H1 (cell line): Measurements from ENCODE around the gene MVK. TPM values are rescaled to one million over a fixed set of nuclear protein-coding genes. Genes with fewer than 3 reads are reported as not detected.

ENCODE experiments used
- GABPA ChIP-seq: IDR thresholded peaks from 2 replicates; pipeline ENCODE4 v1.6.1; 2011; ENCODE audit warnings: mild to moderate bottlenecking, low read length, moderate library complexity, borderline replicate concordance; ENCODE audit not compliant: insufficient read depth
- polyA plus RNA-seq, 7 experiments: library from polyadenylated mRNA; depleted of rRNA in 3 of 7; stranded (reverse) in 5 of 7; unstranded in 2 of 7; fragments of >200 nt in 5 of 7; fragments of 200-250 nt in 2 of 7; gene quantifications; 1 replicate in 5 of 7; 2 replicates in 1 of 7; 4 replicates in 1 of 7; pipeline versions ENCODE4 v1.2.1 to v1.2.3, GENCODE V29; 2011 to 2013; ENCODE audit warnings: missing spikeins in 2 of 7, mixed read lengths in 2 of 7
- total RNA-seq: library from RNA; stranded (reverse); fragmentation: NEBNext Ultra II Directional; extraction: Animal tissue kit (Norgen Biotek cat#: 25700); gene quantifications from 2 replicates; pipeline ENCODE4 v1.2.1, GENCODE V29; 2021
- TF ChIP-seq, protein P1 (sequence below): fragments of 300-600 bp; sonication (generic); IDR thresholded peaks from 2 replicates; pipeline ENCODE4 v1.7.1; 2012; ENCODE audit warnings: low read length, moderate library complexity, mild to moderate bottlenecking, inconsistent platforms; ENCODE audit not compliant: insufficient replicate concordance
- TF ChIP-seq, protein P2 (sequence below): IDR thresholded peaks from 2 replicates; pipeline ENCODE4 v1.6.1; 2012; ENCODE audit warnings: inconsistent platforms

MVK gene
- total and polyA plus RNA-seq, 2 of the 8 experiments (the other 6 are each of a cell fraction or from before 2014, with no cell fraction given), result 15.7 to 20.9 TPM

DNA sequence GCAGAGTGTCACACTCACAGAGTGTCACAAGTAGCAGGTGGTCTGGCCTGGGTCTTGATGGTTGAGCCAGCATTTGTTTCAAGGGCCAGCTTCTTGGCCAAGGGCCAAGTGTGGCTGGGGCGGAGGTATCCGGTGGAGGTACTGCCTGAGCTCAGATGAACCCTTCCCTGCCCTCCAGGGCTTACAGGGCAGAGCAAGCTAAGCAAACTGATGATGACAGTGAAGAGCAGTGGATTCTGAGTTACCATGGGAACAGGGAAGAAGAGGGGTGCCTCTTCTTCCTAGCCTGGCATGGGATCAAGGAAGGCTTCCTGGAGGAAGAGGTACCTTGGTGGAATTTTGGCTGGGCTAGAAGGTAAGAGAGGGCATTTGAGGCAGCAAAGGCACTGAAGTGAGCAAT lies 35.7 kb downstream of the MVK start (continued):
- TF ChIP-seq, protein P1, sequence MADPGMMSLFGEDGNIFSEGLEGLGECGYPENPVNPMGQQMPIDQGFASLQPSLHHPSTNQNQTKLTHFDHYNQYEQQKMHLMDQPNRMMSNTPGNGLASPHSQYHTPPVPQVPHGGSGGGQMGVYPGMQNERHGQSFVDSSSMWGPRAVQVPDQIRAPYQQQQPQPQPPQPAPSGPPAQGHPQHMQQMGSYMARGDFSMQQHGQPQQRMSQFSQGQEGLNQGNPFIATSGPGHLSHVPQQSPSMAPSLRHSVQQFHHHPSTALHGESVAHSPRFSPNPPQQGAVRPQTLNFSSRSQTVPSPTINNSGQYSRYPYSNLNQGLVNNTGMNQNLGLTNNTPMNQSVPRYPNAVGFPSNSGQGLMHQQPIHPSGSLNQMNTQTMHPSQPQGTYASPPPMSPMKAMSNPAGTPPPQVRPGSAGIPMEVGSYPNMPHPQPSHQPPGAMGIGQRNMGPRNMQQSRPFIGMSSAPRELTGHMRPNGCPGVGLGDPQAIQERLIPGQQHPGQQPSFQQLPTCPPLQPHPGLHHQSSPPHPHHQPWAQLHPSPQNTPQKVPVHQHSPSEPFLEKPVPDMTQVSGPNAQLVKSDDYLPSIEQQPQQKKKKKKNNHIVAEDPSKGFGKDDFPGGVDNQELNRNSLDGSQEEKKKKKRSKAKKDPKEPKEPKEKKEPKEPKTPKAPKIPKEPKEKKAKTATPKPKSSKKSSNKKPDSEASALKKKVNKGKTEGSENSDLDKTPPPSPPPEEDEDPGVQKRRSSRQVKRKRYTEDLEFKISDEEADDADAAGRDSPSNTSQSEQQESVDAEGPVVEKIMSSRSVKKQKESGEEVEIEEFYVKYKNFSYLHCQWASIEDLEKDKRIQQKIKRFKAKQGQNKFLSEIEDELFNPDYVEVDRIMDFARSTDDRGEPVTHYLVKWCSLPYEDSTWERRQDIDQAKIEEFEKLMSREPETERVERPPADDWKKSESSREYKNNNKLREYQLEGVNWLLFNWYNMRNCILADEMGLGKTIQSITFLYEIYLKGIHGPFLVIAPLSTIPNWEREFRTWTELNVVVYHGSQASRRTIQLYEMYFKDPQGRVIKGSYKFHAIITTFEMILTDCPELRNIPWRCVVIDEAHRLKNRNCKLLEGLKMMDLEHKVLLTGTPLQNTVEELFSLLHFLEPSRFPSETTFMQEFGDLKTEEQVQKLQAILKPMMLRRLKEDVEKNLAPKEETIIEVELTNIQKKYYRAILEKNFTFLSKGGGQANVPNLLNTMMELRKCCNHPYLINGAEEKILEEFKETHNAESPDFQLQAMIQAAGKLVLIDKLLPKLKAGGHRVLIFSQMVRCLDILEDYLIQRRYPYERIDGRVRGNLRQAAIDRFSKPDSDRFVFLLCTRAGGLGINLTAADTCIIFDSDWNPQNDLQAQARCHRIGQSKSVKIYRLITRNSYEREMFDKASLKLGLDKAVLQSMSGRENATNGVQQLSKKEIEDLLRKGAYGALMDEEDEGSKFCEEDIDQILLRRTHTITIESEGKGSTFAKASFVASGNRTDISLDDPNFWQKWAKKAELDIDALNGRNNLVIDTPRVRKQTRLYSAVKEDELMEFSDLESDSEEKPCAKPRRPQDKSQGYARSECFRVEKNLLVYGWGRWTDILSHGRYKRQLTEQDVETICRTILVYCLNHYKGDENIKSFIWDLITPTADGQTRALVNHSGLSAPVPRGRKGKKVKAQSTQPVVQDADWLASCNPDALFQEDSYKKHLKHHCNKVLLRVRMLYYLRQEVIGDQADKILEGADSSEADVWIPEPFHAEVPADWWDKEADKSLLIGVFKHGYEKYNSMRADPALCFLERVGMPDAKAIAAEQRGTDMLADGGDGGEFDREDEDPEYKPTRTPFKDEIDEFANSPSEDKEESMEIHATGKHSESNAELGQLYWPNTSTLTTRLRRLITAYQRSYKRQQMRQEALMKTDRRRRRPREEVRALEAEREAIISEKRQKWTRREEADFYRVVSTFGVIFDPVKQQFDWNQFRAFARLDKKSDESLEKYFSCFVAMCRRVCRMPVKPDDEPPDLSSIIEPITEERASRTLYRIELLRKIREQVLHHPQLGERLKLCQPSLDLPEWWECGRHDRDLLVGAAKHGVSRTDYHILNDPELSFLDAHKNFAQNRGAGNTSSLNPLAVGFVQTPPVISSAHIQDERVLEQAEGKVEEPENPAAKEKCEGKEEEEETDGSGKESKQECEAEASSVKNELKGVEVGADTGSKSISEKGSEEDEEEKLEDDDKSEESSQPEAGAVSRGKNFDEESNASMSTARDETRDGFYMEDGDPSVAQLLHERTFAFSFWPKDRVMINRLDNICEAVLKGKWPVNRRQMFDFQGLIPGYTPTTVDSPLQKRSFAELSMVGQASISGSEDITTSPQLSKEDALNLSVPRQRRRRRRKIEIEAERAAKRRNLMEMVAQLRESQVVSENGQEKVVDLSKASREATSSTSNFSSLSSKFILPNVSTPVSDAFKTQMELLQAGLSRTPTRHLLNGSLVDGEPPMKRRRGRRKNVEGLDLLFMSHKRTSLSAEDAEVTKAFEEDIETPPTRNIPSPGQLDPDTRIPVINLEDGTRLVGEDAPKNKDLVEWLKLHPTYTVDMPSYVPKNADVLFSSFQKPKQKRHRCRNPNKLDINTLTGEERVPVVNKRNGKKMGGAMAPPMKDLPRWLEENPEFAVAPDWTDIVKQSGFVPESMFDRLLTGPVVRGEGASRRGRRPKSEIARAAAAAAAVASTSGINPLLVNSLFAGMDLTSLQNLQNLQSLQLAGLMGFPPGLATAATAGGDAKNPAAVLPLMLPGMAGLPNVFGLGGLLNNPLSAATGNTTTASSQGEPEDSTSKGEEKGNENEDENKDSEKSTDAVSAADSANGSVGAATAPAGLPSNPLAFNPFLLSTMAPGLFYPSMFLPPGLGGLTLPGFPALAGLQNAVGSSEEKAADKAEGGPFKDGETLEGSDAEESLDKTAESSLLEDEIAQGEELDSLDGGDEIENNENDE, result no peak
- TF ChIP-seq, protein P2, sequence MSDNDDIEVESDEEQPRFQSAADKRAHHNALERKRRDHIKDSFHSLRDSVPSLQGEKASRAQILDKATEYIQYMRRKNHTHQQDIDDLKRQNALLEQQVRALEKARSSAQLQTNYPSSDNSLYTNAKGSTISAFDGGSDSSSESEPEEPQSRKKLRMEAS, result no peak
- no peak for TF ChIP-seq GABPA
